ENCODE results near the gene MEG3. TPM values are rescaled to one million over a fixed set of nuclear protein-coding genes. Genes with fewer than 3 reads are reported as not detected.

Gene MEG3
- total and polyA plus RNA-seq, 2 of the 8 experiments (the other 6 are each of a cell fraction or from before 2014, with no cell fraction given) = 0.17 to 1.1 TPM

DNA sequence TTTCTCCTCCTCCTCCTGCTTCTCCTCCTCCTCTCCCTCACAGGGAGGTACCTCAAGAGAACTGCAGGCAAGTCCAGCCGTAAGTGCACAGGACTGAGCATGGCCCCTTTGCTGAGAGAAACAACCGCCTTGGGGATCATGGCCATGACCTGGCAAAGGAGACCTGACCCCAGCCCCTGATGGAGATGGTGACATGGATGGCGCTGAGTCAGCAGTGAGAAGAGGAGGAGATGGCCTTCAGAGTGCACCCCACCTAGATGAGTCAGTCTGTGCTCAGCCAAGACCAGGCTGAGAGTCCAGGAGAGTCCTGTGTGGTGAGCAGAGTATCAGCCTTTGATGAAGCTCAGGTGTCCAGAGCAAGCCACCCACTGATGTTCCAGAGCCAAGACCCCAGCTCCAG, 36.4 kb downstream of the MEG3 start:
- Histone ChIP-seq H2BK20ac (ENCODE audit: low read length) (no peak overlapping the region), H3K79me1 (ENCODE audit: low read depth, low read length) (no peaks in the 10 kb centered on the region), H3K4me2 (ENCODE audit: insufficient read depth in 1 of 2, low read depth in 2 of 2, low read length in 2 of 2) (no peak overlapping the region), H2AK5ac (ENCODE audit: low read depth, low read length) (no peak overlapping the region), H3K9me3 (ENCODE audit: insufficient read depth in 2 of 2, low read depth in 1 of 2, low read length in 1 of 2) (peaks cover 7 to 14% of the 10 kb centered on the region in 2 experiments; a peak in 3 of 4 replicates), H4K20me1 (replicated peaks in 1 of 2; ENCODE audit: control insufficient read depth in 1 of 2, insufficient read depth in 2 of 2, low read length in 2 of 2) (peaks cover 0 to 1% of the 10 kb centered on the region in 2 experiments), H2BK12ac (ENCODE audit: low read depth, low read length) (no peak overlapping the region), H3K18ac (ENCODE audit: extremely low read depth, low read length) (no peak overlapping the region), H3K23me2 (ENCODE audit: low read depth, low read length) (peaks cover 3% of the 10 kb centered on the region; the same call in 1 of the 2 replicates), H3K4me3 (ENCODE audit: extremely low read depth in 1 of 4, insufficient read depth in 2 of 4, low read depth in 3 of 4, low read length in 4 of 4) (no peak overlapping the region), H4K5ac (ENCODE audit: insufficient read length, low read depth, low read length) (no peak overlapping the region), H3K36me3 (ENCODE audit: control insufficient read depth in 2 of 4, insufficient read depth in 4 of 4, low read length in 3 of 4) (no peaks in the 10 kb centered on the region), H2BK120ac (replicated peaks; ENCODE audit: low read depth, low read length) (no peak overlapping the region), H3K23ac (ENCODE audit: insufficient read length) (no peak overlapping the region), H3K4ac (replicated peaks; ENCODE audit: insufficient read length, low read depth, low read length) (no peak overlapping the region), H3K9ac (replicated peaks in 1 of 4; ENCODE audit: extremely low read depth in 1 of 4, low read depth in 3 of 4, low read length in 3 of 4) (no peak overlapping the region), H2AFZ (ENCODE audit: low read length) (no peak overlapping the region), H3K4me1 (replicated peaks in 1 of 4; ENCODE audit: control insufficient read depth in 3 of 4, insufficient read depth in 4 of 4, low read length in 3 of 4) (no peaks in the 10 kb centered on the region; a peak in 2 of 7 replicates), H3K27ac (ENCODE audit: low read depth, low read length) (no peak overlapping the region), H2BK5ac (ENCODE audit: low read depth, low read length) (no peak overlapping the region), H3K56ac (replicated peaks; ENCODE audit: insufficient read length, low read depth, low read length) (no peak overlapping the region), H2BK15ac (ENCODE audit: low read length) (no peak overlapping the region), H3K27me3 (replicated peaks in 1 of 4; ENCODE audit: control insufficient read depth in 3 of 4, extremely low read depth in 1 of 4, insufficient read depth in 3 of 4, low read length in 3 of 4) (no peaks in the 10 kb centered on the region), H4K8ac (ENCODE audit: extremely low read depth, insufficient read depth, low read length) (no peak overlapping the region), H3K79me2 (ENCODE audit: control insufficient read depth in 1 of 2, insufficient read depth in 2 of 2, low read length in 2 of 2) (no peaks in the 10 kb centered on the region), H3K14ac (ENCODE audit: insufficient read length) (no peak overlapping the region), H4K91ac (replicated peaks; ENCODE audit: insufficient read length, low read length) (no peak overlapping the region)
- DNase-seq (ENCODE audit: low read depth in 1 of 2, low spot score in 2 of 2) (no peak), FAIRE-seq (no peak)
- POLR2A ChIA-PET (ENCODE audit: partially characterized antibody) = no interaction called here
- CTCF ChIA-PET (ENCODE audit: partially characterized antibody) = interaction anchor here (0.8 to 3.6 kb wide), 3 partner anchors 7 to 11 kb away, joined by 4 to 13 read pairs (median 6); no protein-coding TSS in a partner anchor
- 71% methylated on average over 3 of the region's 3 CpGs; no CpG with 5 or more reads in 1 of the 2 experiments for WGBS, 2 experiments (ENCODE audit: extremely low coverage in 1 of 2, insufficient coverage in 1 of 2, insufficient read length in 1 of 2, insufficient replicate concordance in 2 of 2, low coverage in 1 of 2, low lambda C conversion rate in 2 of 2, missing lambda C conversion rate in 1 of 2)
- TF ChIP-seq SP4 (IDR thresholded peaks at IDR 0.05; ENCODE audit: low read length) (no peak), RAD21 (IDR thresholded peaks at IDR 0.05 in 1 of 2, conservative IDR thresholded peaks at IDR 0.05 in 1 of 2; ENCODE audit: low read depth in 2 of 2, low read length in 2 of 2) (no peak), NRF1 (IDR thresholded peaks at IDR 0.05; ENCODE audit: low read depth, low read length) (no peak), SRF (IDR thresholded peaks at IDR 0.05; ENCODE audit: low read depth, low read length) (no peak), SIN3A (conservative IDR thresholded peaks at IDR 0.05 in 1 of 2, IDR thresholded peaks at IDR 0.05 in 1 of 2; ENCODE audit: low read depth in 1 of 2, low read length in 2 of 2) (no peak), RXRA (IDR thresholded peaks at IDR 0.05; ENCODE audit: insufficient read depth, low read depth, low read length) (no peak), YY1 (IDR thresholded peaks at IDR 0.05; ENCODE audit: low read depth, low read length) (no peak), BRCA1 (IDR thresholded peaks at IDR 0.05; ENCODE audit: low read depth, low read length) (no peak), POLR2AphosphoS5 (IDR thresholded peaks at IDR 0.05; ENCODE audit: low read depth, low read length) (no peak), TAF1 (IDR thresholded peaks at IDR 0.05; ENCODE audit: low read depth, low read length) (no peak), CBX8 (IDR thresholded peaks at IDR 0.05; ENCODE audit: borderline replicate concordance, low read depth, low read length) (no peak), EZH2 (IDR thresholded peaks at IDR 0.05; ENCODE audit: low read depth, low read length, severe bottlenecking) (no peak), RNF2 (IDR thresholded peaks at IDR 0.05; ENCODE audit: borderline replicate concordance, low read depth, low read length, missing control alignments, poor library complexity, severe bottlenecking) (no peak)
- TF ChIP-seq, protein P1, sequence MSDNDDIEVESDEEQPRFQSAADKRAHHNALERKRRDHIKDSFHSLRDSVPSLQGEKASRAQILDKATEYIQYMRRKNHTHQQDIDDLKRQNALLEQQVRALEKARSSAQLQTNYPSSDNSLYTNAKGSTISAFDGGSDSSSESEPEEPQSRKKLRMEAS (IDR thresholded peaks at IDR 0.05) = no peak

Measured in H1 (cell line).